Neutrophil (primary cell): ENCODE data around the gene SND1.

Experiments used
- H3K27ac ChIP-seq: fragments of 200-600 bp; sonication (generic); 2 replicates; pipeline ENCODE4 v1.5.1; 2016; ENCODE audit warnings: mild to moderate bottlenecking, moderate library complexity
- H3K27me3 ChIP-seq: fragments of 200-600 bp; sonication (generic); 2 replicates; pipeline ENCODE4 v1.6.0; 2016; ENCODE audit warnings: mild to moderate bottlenecking
- H3K36me3 ChIP-seq: fragments of 200-600 bp; sonication (generic); 2 replicates; pipeline ENCODE4 v1.5.1; 2017
- H3K4me1 ChIP-seq, 2 experiments: fragments of 200-600 bp in 1 of 2; sonication (generic) in 1 of 2; 1 replicate in 1 of 2; 2 replicates in 1 of 2; pipeline versions ENCODE4 v1.5.1 to v1.6.1; 2013 to 2016; ENCODE audit warnings: low read depth in 1 of 2, low read length in 1 of 2, mild to moderate bottlenecking in 1 of 2, moderate library complexity in 1 of 2; ENCODE audit not compliant: control insufficient read depth in 1 of 2, insufficient read depth in 1 of 2
- H3K4me3 ChIP-seq, 2 experiments: fragments of 200-600 bp in 1 of 2; sonication (generic) in 1 of 2; 1 replicate in 1 of 2; 2 replicates in 1 of 2; pipeline ENCODE4 v1.5.1; 2013 to 2016; ENCODE audit warnings: low read depth in 1 of 2, low read length in 1 of 2, mild to moderate bottlenecking in 1 of 2, moderate library complexity in 1 of 2
- H3K9me3 ChIP-seq: fragments of 200-600 bp; sonication (generic); 2 replicates; pipeline ENCODE4 v1.5.1; 2016
- CTCF ChIP-seq: fragments of 200-600 bp; sonication (generic); IDR thresholded peaks from 2 replicates; pipeline ENCODE4 v1.5.1; 2016; ENCODE audit warnings: antibody characterized with exemption

The SND1 gene

GRCh38 chr7:127776776-127777386 is 124.9 kb downstream of the SND1 start:
- Histone ChIP-seq H3K27me3 (no peaks in the 10 kb centered on the region), H3K9me3 (no peaks in the 10 kb centered on the region), H3K36me3 (no peaks in the 10 kb centered on the region), H3K27ac (no peak overlapping the region), H3K4me3 (no peak overlapping the region), H3K4me1 (peaks cover 15 to 16% of the 10 kb centered on the region in 2 experiments)
- TF ChIP-seq CTCF, result no peak

- Histone ChIP-seq H3K9me3 (no peaks in the 10 kb centered on the region), H3K4me3 (no peak overlapping the region), H3K36me3 (no peaks in the 10 kb centered on the region), H3K27me3 (no peaks in the 10 kb centered on the region), H3K27ac (no peak overlapping the region), H3K4me1 (peaks cover 42% of the 10 kb centered on the region in 2 experiments)
- TF ChIP-seq CTCF, result no peak
Observed at GRCh38 chr7:127780489-127780888, 128.5 kb downstream of the SND1 start.

- Histone ChIP-seq H3K4me3 (no peak overlapping the region), H3K36me3 (no peaks in the 10 kb centered on the region), H3K4me1 (peaks cover 42% of the 10 kb centered on the region in 2 experiments), H3K9me3 (no peaks in the 10 kb centered on the region), H3K27me3 (no peaks in the 10 kb centered on the region), H3K27ac (peak overlapping the region; percentile 78)
- TF ChIP-seq CTCF, result no peak
Observed at GRCh38 chr7:127781081-127781480, 129.1 kb downstream of the SND1 start.

- H3K36me3 ChIP-seq, result no peaks in the 10 kb centered on the region
Observed at GRCh38 chr7:127782075-127782474, 130.1 kb downstream of the SND1 start.

GRCh38 chr7:127782654-127783559 is 130.9 kb downstream of the SND1 start:
- Histone ChIP-seq H3K4me1 (peaks cover 52 to 53% of the 10 kb centered on the region in 2 experiments), H3K4me3 (peak overlapping the region; percentile 19 to 50), H3K27ac (peak overlapping the region; percentile 78)

More at GRCh38 chr7:127782075-127782474, 130.1 kb downstream of the SND1 start:
- Histone ChIP-seq H3K27me3 (no peaks in the 10 kb centered on the region), H3K4me1 (peaks cover 44 to 45% of the 10 kb centered on the region in 2 experiments), H3K9me3 (no peaks in the 10 kb centered on the region), H3K27ac (peak overlapping the region; percentile 78), H3K4me3 (peak overlapping the region; percentile 19 to 50)
- no peak for TF ChIP-seq CTCF

More at GRCh38 chr7:127782654-127783559, 130.9 kb downstream of the SND1 start:
- Histone ChIP-seq H3K9me3 (no peaks in the 10 kb centered on the region), H3K27me3 (no peaks in the 10 kb centered on the region), H3K36me3 (no peaks in the 10 kb centered on the region)
- no peak for TF ChIP-seq CTCF
